Prostate gland (tissue), 2 donors: ENCODE results near the gene CBX6.

Source experiments
- POLR2A ChIP-seq: fragments of 450-650 bp; IDR thresholded peaks from one replicate; pipeline ENCODE4 v1.6.1; 2016; ENCODE audit warnings: antibody characterized with exemption, mild to moderate bottlenecking
- POLR2AphosphoS5 ChIP-seq: sonication (generic); formaldehyde crosslinking; IDR thresholded peaks from one replicate; pipeline ENCODE4 v1.6.1; 2017; ENCODE audit warnings: antibody characterized with exemption
- TF ChIP-seq, protein P1 (sequence below), 4 experiments: fragments of 200-600 bp in 2 of 4; fragments of 450-650 bp in 2 of 4; sonication (generic) in 2 of 4; IDR thresholded peaks; 1 replicate in 3 of 4; 2 replicates in 1 of 4; pipeline ENCODE4 v1.5.1; 2016 to 2019; ENCODE audit warnings: antibody characterized with exemption in 4 of 4, mild to moderate bottlenecking in 2 of 4, moderate library complexity in 2 of 4

GRCh38 chr22:38881997-38882879, 10.2 kb upstream of the CBX6 start:
- TF ChIP-seq, protein P1, sequence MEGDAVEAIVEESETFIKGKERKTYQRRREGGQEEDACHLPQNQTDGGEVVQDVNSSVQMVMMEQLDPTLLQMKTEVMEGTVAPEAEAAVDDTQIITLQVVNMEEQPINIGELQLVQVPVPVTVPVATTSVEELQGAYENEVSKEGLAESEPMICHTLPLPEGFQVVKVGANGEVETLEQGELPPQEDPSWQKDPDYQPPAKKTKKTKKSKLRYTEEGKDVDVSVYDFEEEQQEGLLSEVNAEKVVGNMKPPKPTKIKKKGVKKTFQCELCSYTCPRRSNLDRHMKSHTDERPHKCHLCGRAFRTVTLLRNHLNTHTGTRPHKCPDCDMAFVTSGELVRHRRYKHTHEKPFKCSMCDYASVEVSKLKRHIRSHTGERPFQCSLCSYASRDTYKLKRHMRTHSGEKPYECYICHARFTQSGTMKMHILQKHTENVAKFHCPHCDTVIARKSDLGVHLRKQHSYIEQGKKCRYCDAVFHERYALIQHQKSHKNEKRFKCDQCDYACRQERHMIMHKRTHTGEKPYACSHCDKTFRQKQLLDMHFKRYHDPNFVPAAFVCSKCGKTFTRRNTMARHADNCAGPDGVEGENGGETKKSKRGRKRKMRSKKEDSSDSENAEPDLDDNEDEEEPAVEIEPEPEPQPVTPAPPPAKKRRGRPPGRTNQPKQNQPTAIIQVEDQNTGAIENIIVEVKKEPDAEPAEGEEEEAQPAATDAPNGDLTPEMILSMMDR (IDR thresholded peaks at IDR 0.05): no peak
- TF ChIP-seq POLR2A (no peak), POLR2AphosphoS5 (no peak)
